Inferior parietal cortex (tissue), 1 donor: ENCODE data around the gene ZNF81.
"Not testable (repeated sequence)": the region's sequence is repeated elsewhere in the genome, so short reads cannot be mapped to it uniquely, and the experiment has no call there.

Experiments
- DNase-seq: peaks from one replicate; pipeline ENCODE4 v3.0.0-alpha.2; 2016; ENCODE audit errors: extremely low spot score

Gene ZNF81

DNA sequence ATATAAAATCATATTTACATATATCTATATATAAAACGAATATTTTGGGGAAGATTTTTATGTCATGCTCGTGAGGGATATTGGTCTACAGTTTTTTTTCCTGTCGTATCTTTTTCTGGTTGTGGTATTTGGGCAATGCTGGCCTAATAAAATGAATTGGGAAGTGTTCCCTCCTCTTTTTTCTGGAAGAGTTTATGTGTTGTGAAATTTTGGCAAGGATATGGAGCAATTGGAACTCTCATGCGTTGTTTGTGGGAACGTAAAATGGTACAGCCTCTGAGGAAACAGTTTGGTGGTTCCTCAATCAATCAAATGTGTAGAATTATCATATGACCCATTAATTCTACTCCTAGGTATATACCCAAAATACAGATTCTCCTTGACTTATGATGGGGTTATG, 97.2 kb downstream of the ZNF81 start:
- DNase-seq, result no peak

DNA sequence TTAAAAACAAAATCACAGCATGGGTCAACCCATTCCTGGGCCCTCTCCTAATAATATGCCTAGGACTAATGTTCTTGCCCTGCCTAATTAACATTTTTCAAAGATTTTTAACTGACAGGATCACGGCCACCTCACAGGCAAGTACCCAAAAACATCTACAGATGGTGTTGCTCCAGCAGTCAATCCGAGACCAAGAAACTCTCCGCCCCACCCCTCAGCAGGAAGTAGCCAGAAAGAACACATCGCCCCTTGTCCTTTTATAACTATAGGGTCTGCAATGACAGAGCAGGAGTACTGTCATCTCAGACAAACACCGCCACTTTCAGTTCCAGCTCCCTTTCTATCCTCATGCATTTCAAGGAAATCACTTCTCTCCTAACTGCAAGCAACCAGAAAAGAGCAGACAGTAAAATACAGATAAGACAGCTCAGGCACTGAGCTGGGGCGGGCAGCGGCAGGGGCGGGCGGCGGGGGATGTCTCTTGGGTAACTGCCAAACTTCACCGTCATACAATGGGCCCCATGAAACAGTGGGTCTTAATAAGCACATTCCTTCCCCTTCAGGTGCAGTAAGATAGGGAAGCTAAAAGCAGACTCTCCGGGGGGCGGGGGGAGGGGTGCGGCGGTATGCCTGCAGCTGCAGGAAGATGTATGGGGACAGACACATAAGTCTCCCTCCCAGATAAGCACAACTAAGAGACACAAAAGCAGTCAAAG, 99.7 kb downstream of the ZNF81 start:
- peak; percentile 1 for DNase-seq

DNA sequence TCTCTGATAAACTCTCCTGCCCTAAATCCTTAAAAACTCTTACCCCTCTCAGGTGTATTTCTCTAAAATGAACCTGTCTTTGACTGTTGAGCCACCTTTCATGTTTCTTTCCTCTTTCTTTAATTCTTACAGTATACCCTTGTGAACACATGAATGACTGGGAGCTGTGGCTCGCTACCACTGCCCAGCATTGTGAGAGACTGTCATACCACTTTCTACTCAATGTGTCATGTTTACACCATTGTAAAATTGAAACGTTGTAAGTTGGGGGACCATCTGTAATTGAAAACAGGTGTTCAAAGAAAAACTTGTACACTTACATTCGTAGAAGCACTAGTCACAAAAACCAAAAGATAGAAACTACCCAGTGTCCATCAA, 100.2 kb downstream of the ZNF81 start:
- DNase-seq, result no peak

DNA sequence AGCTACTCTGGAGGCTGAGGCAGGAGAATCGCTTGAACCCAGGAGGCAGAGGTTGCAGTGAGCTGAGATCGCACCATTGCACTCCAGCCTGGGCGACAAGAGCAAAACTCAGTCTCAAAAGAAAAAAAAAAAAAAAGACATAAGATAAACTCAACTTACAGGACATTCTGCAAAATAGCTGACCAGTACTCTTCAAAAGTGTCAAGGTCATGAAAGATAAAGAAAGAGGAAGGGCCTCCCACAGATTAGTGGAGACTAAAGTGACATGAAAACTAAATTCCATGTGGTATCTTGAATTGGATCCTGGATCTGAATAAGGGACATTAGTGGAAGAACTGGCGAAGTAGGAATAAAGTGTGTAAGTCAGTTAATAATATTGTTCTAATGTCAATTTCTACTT, 103.7 kb downstream of the ZNF81 start:
- no peak for DNase-seq

DNA sequence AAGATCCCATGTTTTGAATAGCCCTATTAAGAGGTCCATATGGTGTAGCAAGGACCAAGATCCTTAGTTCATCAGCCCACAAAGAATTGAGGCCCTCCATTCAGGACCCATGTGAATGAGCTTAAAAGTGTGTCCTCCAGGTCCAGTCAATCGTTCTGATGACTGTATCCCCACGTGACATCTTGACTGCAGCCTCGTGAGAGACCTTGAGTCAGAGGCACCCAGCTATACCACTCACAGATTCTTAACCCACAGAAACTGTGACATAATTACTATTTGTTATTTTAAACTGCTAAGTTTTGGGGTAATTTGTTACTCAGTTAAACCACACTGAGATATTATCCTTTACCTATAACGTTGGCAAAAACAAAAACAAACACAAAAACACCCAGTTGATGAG, 104.7 kb downstream of the ZNF81 start:
- no peak for DNase-seq

DNA sequence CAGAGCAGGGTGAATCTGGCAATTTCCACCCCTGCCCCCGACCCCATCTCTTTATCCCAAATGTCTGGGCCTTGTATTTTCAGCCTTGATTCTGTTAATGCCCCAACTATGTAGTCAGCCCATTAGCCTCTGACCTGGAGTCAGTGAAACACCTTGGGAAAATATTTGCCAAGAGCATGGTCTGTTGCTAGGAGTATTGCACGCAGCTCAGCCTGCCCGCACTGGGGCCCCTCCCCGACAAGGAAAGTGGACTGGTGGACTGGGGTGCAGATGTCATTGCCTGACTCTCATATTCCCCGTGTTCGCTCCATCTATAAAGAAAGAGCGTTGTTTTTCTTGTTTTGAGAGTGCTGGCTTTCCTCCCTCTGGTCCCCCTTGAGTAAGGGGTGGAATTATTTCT, 118.6 kb downstream of the ZNF81 start:
- not testable (repeated sequence) for DNase-seq

DNA sequence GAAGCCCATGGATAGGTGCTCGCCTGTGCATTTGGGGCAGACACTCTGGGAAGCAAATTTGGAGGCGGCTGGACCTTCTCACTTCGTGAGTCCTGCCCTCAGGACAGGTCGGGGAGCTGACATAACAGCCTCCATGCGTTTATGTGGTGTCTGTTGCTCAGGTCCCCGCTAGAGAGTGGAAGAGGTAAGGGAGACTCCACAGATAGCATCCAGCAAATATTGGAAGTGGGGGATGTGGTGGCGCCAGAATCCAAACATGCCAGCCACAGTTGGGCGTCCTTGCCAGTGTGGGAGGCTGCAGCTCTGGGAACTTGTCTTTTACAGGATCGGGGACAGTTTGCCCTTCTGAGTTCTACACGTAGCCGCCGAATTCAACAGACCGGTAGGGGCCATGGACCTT, 119.3 kb downstream of the ZNF81 start:
- no peak for DNase-seq

DNA sequence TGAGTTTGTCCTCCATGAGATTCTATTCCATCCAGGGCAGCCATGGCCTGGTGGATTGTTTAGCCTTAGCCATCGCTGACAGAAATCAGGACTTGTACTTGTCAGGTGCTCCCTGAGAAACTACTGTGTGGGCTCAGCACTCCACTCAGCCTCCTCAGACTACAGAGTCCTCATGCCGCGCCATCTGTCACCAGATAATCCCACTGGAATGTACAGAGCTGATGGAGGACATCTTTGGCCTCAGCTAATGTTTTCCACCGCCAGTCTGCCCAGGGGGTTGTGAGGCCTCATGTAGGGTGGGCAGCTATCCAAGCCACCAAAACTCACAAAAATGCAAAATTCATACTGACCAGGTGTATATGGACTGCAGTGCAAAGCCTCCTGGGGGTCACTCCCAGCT, 121.5 kb downstream of the ZNF81 start:
- DNase-seq, result not testable (repeated sequence)

DNA sequence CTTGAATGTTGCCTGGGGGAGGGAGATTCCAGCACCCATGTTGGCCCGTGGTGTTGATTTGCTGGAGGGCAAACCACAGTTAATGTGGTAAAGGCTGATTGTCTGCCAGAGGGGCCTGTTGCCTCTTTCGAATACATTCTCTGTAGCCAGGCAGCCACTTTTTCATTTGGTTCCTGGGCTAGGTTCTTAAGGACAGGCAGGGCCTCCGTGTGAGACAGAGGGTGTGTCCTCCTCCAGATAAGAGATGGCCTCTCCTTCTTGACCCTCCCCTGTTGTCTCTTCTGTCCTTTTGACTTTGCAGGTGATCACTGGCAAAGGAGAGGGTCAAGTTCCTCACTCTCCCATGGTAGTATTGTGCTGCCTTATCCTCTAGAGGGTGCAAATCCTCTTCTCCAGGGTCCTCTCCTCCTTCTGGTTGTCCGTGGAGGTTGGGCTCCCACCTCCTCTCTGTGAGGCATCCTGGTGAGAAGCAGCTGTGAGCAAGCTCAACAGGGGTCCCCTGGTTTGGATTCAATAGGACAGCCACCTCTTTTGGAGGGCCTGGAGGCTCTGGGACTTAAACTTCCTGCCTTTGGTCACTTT, 122.2 kb downstream of the ZNF81 start:
- DNase-seq, result peak; percentile 1

DNA sequence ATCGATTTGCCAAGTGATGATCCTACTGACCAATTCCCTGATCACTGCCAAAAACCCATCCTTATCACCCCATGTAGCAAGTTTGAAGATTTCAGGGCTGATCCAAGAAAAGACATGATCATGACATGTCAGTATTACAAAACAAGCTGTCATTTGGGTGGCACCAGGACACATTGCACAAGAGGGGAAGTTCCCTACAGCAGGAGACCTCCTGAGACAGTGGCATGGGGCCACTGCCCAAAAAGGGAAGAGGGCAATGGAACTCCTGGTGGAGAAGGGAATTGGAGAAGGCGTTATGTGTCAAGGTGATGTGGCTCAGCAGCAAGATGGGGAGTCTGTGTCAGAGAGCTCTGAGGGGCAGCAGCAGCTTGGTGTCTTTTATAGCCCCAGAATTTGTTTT, 123.7 kb downstream of the ZNF81 start:
- no peak for DNase-seq

DNA sequence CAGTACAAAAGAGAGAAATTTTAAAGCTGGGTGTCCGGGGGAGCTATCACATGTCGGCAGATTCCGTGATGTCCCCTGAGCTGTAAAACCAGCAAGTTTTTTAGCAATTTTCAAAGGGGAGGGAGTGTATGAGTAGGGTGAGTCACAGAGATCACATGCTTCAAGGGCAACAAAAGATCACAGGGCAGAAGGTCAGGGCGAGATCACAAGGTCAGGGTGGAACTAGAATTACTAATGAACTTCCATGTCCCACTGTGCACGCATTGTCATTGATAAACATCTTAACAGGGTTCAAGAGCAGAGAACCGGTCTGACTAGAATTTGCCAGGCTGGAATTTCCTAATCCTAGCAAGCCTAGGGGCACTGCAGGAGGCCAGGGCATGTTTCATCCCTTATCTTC, 125.1 kb downstream of the ZNF81 start:
- DNase-seq, result not testable (repeated sequence)

DNA sequence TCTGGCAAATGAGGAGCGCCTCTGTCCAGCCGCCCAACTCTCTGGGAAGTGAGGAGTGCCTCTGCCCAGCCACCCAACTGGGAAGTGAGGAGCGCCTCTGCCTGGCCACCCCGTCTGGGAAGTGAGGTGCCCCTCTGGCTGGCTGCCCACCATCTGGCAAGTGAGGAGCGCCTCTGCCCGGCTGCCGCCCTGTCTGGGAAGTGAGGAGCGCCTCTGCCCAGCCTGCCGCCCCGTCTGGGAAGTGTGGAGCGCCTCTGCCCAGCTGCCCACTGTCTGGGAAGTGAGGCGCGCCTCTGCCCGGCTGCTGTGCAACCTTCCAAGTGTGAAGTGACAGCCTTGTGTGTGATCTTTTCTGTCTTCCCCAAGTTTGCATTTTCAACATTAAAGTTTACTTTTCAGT, 128.8 kb downstream of the ZNF81 start:
- DNase-seq, result not testable (repeated sequence)
